Measurements from ENCODE around the gene TRPV5. TPM values are rescaled to one million over a fixed set of nuclear protein-coding genes. Genes with fewer than 3 reads are reported as not detected.

TRPV5 gene
- total RNA-seq, 4 donors from 2014 or later: not detected

DNA sequence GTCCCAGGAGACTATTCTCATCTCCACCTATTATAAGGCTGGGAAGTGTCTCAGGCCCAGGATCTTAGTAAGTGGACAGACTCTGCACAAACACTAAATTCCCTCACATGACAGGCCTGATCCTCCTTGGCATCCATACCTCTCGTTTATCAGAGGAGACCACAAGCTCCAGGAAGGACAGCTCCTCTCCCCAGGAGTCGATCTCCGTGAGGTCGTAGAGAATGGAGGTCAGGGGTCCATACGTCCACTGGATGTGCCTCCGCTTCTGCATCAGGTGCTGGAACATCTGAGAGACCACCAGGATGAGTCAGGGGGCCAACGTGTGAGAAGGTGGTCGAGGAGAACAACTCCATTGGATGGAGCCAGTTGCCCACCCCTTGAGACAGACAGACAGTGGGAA, 5.6 kb downstream of the TRPV5 start:
- no peak overlapping the region for H3K27ac ChIP-seq
- 82% methylated on average over 8 of the region's 8 CpGs for WGBS, 2 donors
- no peak overlapping the region for H3K4me3 ChIP-seq (replicated peaks in 1 of 3)
- no peaks in the 10 kb centered on the region for H3K36me3 ChIP-seq
- H3K27me3 ChIP-seq: no peaks in the 10 kb centered on the region
- no peaks in the 10 kb centered on the region for H3K9me3 ChIP-seq
- intact Hi-C loops (cut with DNase I): no loop called here
- no peak for TF ChIP-seq POLR2A (IDR thresholded peaks at IDR 0.05)
- TF ChIP-seq, protein P1, sequence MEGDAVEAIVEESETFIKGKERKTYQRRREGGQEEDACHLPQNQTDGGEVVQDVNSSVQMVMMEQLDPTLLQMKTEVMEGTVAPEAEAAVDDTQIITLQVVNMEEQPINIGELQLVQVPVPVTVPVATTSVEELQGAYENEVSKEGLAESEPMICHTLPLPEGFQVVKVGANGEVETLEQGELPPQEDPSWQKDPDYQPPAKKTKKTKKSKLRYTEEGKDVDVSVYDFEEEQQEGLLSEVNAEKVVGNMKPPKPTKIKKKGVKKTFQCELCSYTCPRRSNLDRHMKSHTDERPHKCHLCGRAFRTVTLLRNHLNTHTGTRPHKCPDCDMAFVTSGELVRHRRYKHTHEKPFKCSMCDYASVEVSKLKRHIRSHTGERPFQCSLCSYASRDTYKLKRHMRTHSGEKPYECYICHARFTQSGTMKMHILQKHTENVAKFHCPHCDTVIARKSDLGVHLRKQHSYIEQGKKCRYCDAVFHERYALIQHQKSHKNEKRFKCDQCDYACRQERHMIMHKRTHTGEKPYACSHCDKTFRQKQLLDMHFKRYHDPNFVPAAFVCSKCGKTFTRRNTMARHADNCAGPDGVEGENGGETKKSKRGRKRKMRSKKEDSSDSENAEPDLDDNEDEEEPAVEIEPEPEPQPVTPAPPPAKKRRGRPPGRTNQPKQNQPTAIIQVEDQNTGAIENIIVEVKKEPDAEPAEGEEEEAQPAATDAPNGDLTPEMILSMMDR (IDR thresholded peaks at IDR 0.05): no peak
- H3K4me1 ChIP-seq: no peaks in the 10 kb centered on the region
- DNase-seq: no peak

GRCh38 chr7:142927085-142927745, 6.3 kb downstream of the TRPV5 start:
- intact Hi-C loops (cut with DNase I): no loop called here
- Histone ChIP-seq H3K27me3 (no peaks in the 10 kb centered on the region), H3K4me1 (no peaks in the 10 kb centered on the region), H3K9me3 (no peaks in the 10 kb centered on the region), H3K4me3 (replicated peaks in 1 of 3) (no peak overlapping the region), H3K36me3 (no peaks in the 10 kb centered on the region), H3K27ac (no peak overlapping the region)
- DNase-seq: no peak
- 63 to 66% methylated on average over 7 of the region's 7 CpGs for WGBS, 2 donors
- TF ChIP-seq POLR2A (IDR thresholded peaks at IDR 0.05): no peak
- TF ChIP-seq, protein P1 (IDR thresholded peaks at IDR 0.05): no peak

DNA sequence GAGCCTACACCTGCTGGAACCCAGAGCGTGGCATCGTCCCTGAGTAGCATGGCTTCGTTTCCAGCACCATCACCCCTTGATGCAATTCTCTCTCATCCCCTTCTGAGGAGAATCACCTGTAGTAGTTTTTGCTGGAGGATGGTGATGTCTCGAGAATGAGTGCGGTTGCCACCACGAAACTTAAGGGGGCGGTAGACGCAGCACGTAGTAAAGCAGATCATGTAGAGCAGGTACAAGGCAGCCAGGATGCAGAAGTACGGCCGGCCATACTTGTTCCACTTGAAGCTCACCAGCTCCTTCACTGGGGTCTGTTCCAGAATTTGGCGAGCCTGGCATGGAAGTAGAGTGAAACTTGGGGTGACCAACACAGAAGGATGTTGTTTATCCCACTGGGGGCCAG, 8.1 kb downstream of the TRPV5 start:
- WGBS, 2 donors: 75 to 85% methylated on average over 9 to 12 of the region's 12 CpGs
- intact Hi-C loops (cut with DNase I): no loop called here
- Histone ChIP-seq H3K4me3 (replicated peaks in 1 of 3) (no peak overlapping the region), H3K27ac (no peak overlapping the region), H3K27me3 (no peaks in the 10 kb centered on the region), H3K4me1 (no peaks in the 10 kb centered on the region), H3K9me3 (no peaks in the 10 kb centered on the region), H3K36me3 (no peaks in the 10 kb centered on the region)
- no peak for DNase-seq
- TF ChIP-seq, protein P1 (IDR thresholded peaks at IDR 0.05): no peak
- TF ChIP-seq POLR2A (IDR thresholded peaks at IDR 0.05): no peak

GRCh38 chr7:142923391-142923790, 10.2 kb downstream of the TRPV5 start:
- TF ChIP-seq, protein P1 (IDR thresholded peaks at IDR 0.05): no peak
- no peak for TF ChIP-seq POLR2A (IDR thresholded peaks at IDR 0.05)
- H3K27me3 ChIP-seq: no peaks in the 10 kb centered on the region
- H3K9me3 ChIP-seq: no peaks in the 10 kb centered on the region
- H3K36me3 ChIP-seq: no peaks in the 10 kb centered on the region
- no peak for DNase-seq
- H3K27ac ChIP-seq: no peak overlapping the region
- no peaks in the 10 kb centered on the region for H3K4me1 ChIP-seq
- 49 to 67% methylated on average over 2 of the region's 2 CpGs for WGBS, 2 donors
- intact Hi-C loops (cut with DNase I): no loop called here
- no peak overlapping the region for H3K4me3 ChIP-seq (replicated peaks in 1 of 3)

DNA sequence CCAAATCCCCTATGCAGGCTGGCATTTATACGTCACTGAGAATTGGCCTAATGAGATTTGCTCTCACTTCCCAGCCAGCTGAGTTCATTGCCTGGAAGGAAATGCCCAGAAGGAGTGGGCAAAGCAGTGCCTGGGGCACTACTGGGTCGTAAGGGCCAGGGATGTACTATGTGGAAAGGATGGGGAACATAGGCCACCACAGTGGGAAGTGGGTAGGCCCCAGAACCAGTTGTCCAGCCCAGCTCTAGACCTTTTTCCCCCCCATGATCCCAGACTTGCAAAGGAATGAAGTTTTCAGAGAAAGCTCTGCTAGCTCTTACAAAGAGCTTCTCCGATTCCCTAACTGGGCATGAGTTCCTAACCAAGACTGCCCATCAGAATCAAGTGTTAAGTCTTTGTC, 13.9 kb downstream of the TRPV5 start:
- no peaks in the 10 kb centered on the region for H3K27me3 ChIP-seq
- H3K4me1 ChIP-seq: no peaks in the 10 kb centered on the region
- H3K27ac ChIP-seq: no peak overlapping the region
- no peak for DNase-seq
- H3K9me3 ChIP-seq: no peaks in the 10 kb centered on the region
- no peak overlapping the region for H3K4me3 ChIP-seq (replicated peaks in 1 of 3)
- TF ChIP-seq, protein P1 (IDR thresholded peaks at IDR 0.05): no peak
- no peak for TF ChIP-seq POLR2A (IDR thresholded peaks at IDR 0.05)
- intact Hi-C loops (cut with DNase I): no loop called here
- H3K36me3 ChIP-seq: no peaks in the 10 kb centered on the region
- 93% methylated on average over 3 of the region's 3 CpGs for whole genome bisulfite sequencing, 2 donors
